HEK293 (cell line): ENCODE measurements around the gene SAMD11.
"Not testable (repeated sequence)": the region's sequence is repeated elsewhere in the genome, so short reads cannot be mapped to it uniquely, and the experiment has no call there.

ENCODE experiments used
- CTCF ChIA-PET: fragments of 350-600 bp; formaldehyde crosslinking; extraction: SDS; loops from one replicate; lab custom pipeline; 2021; ENCODE audit warnings: antibody characterized with exemption; lab: Yijun Ruan, JAX
- POLR2A ChIA-PET: fragments of 300-600 bp; formaldehyde crosslinking; extraction: SDS; loops from one replicate; lab custom pipeline; 2020; ENCODE audit warnings: antibody characterized with exemption, inconsistent platforms; lab: Yijun Ruan, JAX
- H3K27ac ChIP-seq: fragments of 200-500 bp; sonication (Bioruptor generic); 2 replicates; pipeline ENCODE4 v1.5.1; 2014; ENCODE audit warnings: low read depth, low read length, control low read depth, inconsistent platforms; ENCODE audit errors: extremely low read depth
- H3K36me3 ChIP-seq, 2 experiments: fragments of 200-500 bp in 1 of 2; sonication (Bioruptor generic) in 1 of 2; 1 replicate in 1 of 2; 2 replicates in 1 of 2; pipeline ENCODE4 v1.5.1; 2014 to 2017; ENCODE audit warnings: inconsistent platforms in 2 of 2, low read length in 2 of 2; ENCODE audit not compliant: control insufficient read depth in 2 of 2, insufficient read depth in 1 of 2
- H3K4me1 ChIP-seq: fragments of 200-500 bp; sonication (Bioruptor generic); 2 replicates; pipeline ENCODE4 v1.5.1; 2014; ENCODE audit warnings: mild to moderate bottlenecking, low read length, inconsistent platforms; ENCODE audit not compliant: control insufficient read depth, insufficient read depth
- H3K4me3 ChIP-seq: 2 replicates; pipeline ENCODE4 v1.5.1; 2011; ENCODE audit warnings: low read depth, mild to moderate bottlenecking, control low read depth, low read length, moderate library complexity
- H3K9me3 ChIP-seq: fragments of 200-500 bp; sonication (Bioruptor generic); 2 replicates; pipeline ENCODE4 v1.5.1; 2014; ENCODE audit warnings: low read depth, low read length, inconsistent platforms; ENCODE audit not compliant: control insufficient read depth, insufficient read depth
- PRDM1 ChIP-seq: fragments of 450-650 bp; formaldehyde crosslinking; IDR thresholded peaks from 2 replicates; pipeline ENCODE4; 2016; ENCODE audit warnings: missing biosample characterization, missing genetic modification characterization
- SETDB1 ChIP-seq: IDR thresholded peaks from one replicate; pipeline ENCODE4 v1.6.1; 2017; ENCODE audit warnings: mild to moderate bottlenecking, low read length, moderate library complexity, mixed read lengths; ENCODE audit not compliant: insufficient read length
- SP3 ChIP-seq: fragments of 450-650 bp; formaldehyde crosslinking; IDR thresholded peaks from 2 replicates; pipeline ENCODE4 v1.5.1; 2016; ENCODE audit warnings: missing biosample characterization, missing genetic modification characterization
- ZBTB21 ChIP-seq: fragments of 450-650 bp; formaldehyde crosslinking; IDR thresholded peaks from 2 replicates; pipeline ENCODE4 v1.5.1; 2017; ENCODE audit warnings: missing biosample characterization, missing genetic modification characterization
- ZNF114 ChIP-seq: fragments of 450-650 bp; formaldehyde crosslinking; IDR thresholded peaks from 2 replicates; pipeline ENCODE4 v1.5.0; 2017; ENCODE audit warnings: missing biosample characterization, missing genetic modification characterization
- ZNF133 ChIP-seq: fragments of 450-650 bp; formaldehyde crosslinking; IDR thresholded peaks from 2 replicates; pipeline ENCODE4 v1.5.1; 2016; ENCODE audit warnings: missing biosample characterization, missing genetic modification characterization
- ZNF140 ChIP-seq: fragments of 450-650 bp; formaldehyde crosslinking; IDR thresholded peaks from 2 replicates; pipeline ENCODE4 v1.5.1; 2016; ENCODE audit warnings: missing biosample characterization, missing genetic modification characterization
- ZNF174 ChIP-seq: fragments of 450-650 bp; formaldehyde crosslinking; IDR thresholded peaks from 2 replicates; pipeline ENCODE4 v1.5.0; 2017; ENCODE audit warnings: missing biosample characterization, mild to moderate bottlenecking, missing genetic modification characterization
- ZNF266 ChIP-seq: fragments of 450-650 bp; formaldehyde crosslinking; IDR thresholded peaks from 2 replicates; pipeline ENCODE4 v1.5.1; 2016; ENCODE audit warnings: missing biosample characterization, missing genetic modification characterization, low read depth
- ZNF510 ChIP-seq: fragments of 450-650 bp; formaldehyde crosslinking; IDR thresholded peaks from 2 replicates; pipeline ENCODE4 v1.5.1; 2018; ENCODE audit warnings: mild to moderate bottlenecking, missing genetic modification characterization, missing biosample characterization; ENCODE audit not compliant: insufficient replicate concordance
- ZNF544 ChIP-seq: fragments of 450-650 bp; formaldehyde crosslinking; IDR thresholded peaks from 2 replicates; pipeline ENCODE4 v1.5.0; 2017; ENCODE audit warnings: missing biosample characterization, missing genetic modification characterization
- ZNF560 ChIP-seq: fragments of 450-650 bp; formaldehyde crosslinking; IDR thresholded peaks from 2 replicates; pipeline ENCODE4 v1.5.1; 2017; ENCODE audit warnings: missing biosample characterization, missing genetic modification characterization, borderline replicate concordance
- ZNF585B ChIP-seq: fragments of 450-650 bp; formaldehyde crosslinking; IDR thresholded peaks from 2 replicates; pipeline ENCODE4 v1.5.1; 2016; ENCODE audit warnings: missing biosample characterization, missing genetic modification characterization
- ZNF610 ChIP-seq: fragments of 450-650 bp; formaldehyde crosslinking; IDR thresholded peaks from 2 replicates; pipeline ENCODE4 v1.5.1; 2016; ENCODE audit warnings: missing biosample characterization, missing genetic modification characterization, borderline replicate concordance
- ZNF768 ChIP-seq: fragments of 450-650 bp; formaldehyde crosslinking; IDR thresholded peaks from 2 replicates; pipeline ENCODE4 v1.5.1; 2018; ENCODE audit warnings: missing biosample characterization, mild to moderate bottlenecking, missing genetic modification characterization
- ZNF785 ChIP-seq: fragments of 450-650 bp; formaldehyde crosslinking; IDR thresholded peaks from 2 replicates; pipeline ENCODE4 v1.5.1; 2016; ENCODE audit warnings: missing biosample characterization, missing genetic modification characterization
- TF ChIP-seq, protein P1 (sequence below): fragments of 450-650 bp; formaldehyde crosslinking; IDR thresholded peaks from 2 replicates; pipeline ENCODE4 v1.5.1; 2017; ENCODE audit warnings: missing biosample characterization, missing genetic modification characterization
- TF ChIP-seq, protein P2 (sequence below): fragments of 450-650 bp; formaldehyde crosslinking; IDR thresholded peaks from 2 replicates; pipeline ENCODE4 v1.5.1; 2017; ENCODE audit warnings: missing biosample characterization, missing genetic modification characterization
- TF ChIP-seq, protein P3 (sequence below): fragments of 450-650 bp; formaldehyde crosslinking; IDR thresholded peaks from 2 replicates; pipeline ENCODE4 v1.5.1; 2016; ENCODE audit warnings: missing biosample characterization, missing genetic modification characterization

SAMD11 gene

DNA sequence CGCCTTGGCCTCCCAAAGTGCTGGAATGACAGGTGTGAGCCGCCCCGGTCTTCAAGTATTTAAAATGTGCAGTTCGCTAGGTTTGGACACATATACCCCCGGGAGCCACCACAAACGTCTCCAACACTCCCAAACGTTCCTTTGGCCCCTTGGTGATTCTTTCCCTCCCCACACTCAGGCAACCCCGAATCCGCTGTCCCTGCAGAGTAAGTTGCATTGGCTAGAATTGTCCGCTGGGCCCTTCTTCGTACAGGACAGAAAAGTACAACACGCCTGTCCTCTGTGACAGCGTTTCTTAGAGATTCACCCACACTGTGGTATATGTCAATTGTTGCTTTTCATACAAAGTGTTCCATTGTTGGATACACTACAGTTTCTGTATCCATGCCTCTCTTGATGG lies 61.4 kb downstream of the SAMD11 start (continued):
- TF ChIP-seq, protein P1, sequence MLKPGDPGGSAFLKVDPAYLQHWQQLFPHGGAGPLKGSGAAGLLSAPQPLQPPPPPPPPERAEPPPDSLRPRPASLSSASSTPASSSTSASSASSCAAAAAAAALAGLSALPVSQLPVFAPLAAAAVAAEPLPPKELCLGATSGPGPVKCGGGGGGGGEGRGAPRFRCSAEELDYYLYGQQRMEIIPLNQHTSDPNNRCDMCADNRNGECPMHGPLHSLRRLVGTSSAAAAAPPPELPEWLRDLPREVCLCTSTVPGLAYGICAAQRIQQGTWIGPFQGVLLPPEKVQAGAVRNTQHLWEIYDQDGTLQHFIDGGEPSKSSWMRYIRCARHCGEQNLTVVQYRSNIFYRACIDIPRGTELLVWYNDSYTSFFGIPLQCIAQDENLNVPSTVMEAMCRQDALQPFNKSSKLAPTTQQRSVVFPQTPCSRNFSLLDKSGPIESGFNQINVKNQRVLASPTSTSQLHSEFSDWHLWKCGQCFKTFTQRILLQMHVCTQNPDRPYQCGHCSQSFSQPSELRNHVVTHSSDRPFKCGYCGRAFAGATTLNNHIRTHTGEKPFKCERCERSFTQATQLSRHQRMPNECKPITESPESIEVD (tag by site-specific recombination), result no peak
- no peak for TF ChIP-seq ZNF785

DNA sequence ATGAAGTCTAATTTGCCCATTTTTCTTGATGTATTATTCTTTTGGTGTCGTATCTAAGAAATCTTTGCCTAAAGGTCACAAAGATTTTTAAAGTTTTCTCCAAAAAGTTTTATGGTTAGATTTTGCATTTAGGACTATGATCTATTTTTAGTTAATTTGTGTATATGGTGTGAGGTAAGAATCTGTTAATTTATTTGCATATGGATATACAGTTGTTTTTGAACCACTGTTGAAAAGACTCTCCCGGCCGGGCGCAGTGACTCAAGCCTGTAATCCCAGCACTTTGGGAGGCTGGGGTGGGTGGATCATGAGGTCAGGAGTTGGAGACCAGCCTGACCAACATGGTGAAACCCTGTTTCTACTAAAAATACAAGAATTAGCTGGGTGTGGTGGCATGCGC lies 64.3 kb downstream of the SAMD11 start:
- CTCF ChIA-PET, result interaction anchor here (0.7 kb wide), 1 partner anchor 75 kb away, joined by 3 read pairs; no protein-coding TSS in a partner anchor
- H3K27ac ChIP-seq, H3K36me3 ChIP-seq, H3K4me3 ChIP-seq, H3K4me1 ChIP-seq, H3K9me3 ChIP-seq, POLR2A ChIA-PET: not testable (repeated sequence)

DNA sequence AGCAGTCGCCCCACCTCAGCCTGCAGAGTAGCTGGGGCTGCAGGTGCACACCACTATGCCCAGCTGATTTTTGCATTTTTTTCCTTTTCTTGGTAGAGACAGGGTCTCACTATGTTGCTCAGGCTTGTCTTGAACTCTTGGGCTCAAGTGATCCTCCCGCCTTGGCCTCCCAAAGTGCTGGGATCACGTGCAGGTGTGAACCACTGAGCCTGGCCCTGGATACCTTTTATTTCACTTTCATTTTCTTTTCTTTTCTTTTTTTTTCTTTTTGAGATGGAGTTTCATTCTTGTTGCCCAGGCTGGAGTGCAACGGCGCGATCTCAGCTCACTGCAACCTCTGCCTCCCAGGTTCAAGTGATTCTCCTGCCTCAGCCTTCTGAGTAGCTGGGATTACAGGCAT lies 67.6 kb downstream of the SAMD11 start:
- H3K4me3 ChIP-seq, H3K9me3 ChIP-seq, H3K36me3 ChIP-seq, H3K27ac ChIP-seq, POLR2A ChIA-PET, H3K4me1 ChIP-seq: not testable (repeated sequence)
- CTCF ChIA-PET, result interaction anchor here (0.6 to 4.3 kb wide), 3 partner anchors 7 to 50 kb away, joined by 4 to 39 read pairs (median 5); no protein-coding TSS in a partner anchor

DNA sequence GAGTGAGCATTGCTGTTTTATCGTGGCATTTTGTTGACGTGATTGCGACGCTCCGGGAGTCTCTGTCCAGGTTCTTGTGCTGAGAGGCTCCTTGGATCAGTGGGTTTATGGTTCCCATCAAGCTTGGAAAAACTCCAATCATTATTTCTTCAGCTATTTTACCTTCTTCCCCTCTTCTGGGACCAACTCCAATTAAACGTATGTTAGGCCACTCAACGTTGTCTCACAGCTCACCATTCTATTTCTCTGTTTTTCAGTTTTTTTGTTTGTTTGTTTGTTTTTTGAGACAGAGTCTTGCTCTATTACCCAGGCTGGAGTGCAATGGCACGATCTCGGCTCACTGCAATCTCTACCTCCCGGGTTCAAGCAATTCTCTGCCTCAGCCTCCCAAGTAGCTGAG lies 68.2 kb downstream of the SAMD11 start:
- POLR2A ChIA-PET, result no interaction called here
- H3K4me3 ChIP-seq, result no peak overlapping the region
- H3K4me1 ChIP-seq, result no peaks in the 10 kb centered on the region
- no peaks in the 10 kb centered on the region for H3K9me3 ChIP-seq
- H3K36me3 ChIP-seq, result peaks cover 0 to 5% of the 10 kb centered on the region in 2 experiments; a peak in 1 of 3 replicates
- no peak overlapping the region for H3K27ac ChIP-seq
- peak; percentile 57 for TF ChIP-seq SETDB1
- 0 out of 2 replicates have a peak, but pooled peaks have one; percentile 20 for TF ChIP-seq ZNF585B
- 0 out of 2 replicates have a peak, but pooled peaks have one; percentile 46 for TF ChIP-seq ZNF610 (tag by site-specific recombination)
- peak; percentile 100 for TF ChIP-seq ZNF133 (tag by site-specific recombination)
- TF ChIP-seq ZNF560 (tag by site-specific recombination), result 0 out of 2 replicates have a peak, but pooled peaks have one; percentile 5
- TF ChIP-seq ZNF174 (tag by site-specific recombination), result no peak
- no peak for TF ChIP-seq SP3 (tag by site-specific recombination)
- CTCF ChIA-PET, result interaction anchor here (4.3 kb wide), 1 partner anchor 8 kb away, joined by 39 read pairs; no protein-coding TSS in a partner anchor

DNA sequence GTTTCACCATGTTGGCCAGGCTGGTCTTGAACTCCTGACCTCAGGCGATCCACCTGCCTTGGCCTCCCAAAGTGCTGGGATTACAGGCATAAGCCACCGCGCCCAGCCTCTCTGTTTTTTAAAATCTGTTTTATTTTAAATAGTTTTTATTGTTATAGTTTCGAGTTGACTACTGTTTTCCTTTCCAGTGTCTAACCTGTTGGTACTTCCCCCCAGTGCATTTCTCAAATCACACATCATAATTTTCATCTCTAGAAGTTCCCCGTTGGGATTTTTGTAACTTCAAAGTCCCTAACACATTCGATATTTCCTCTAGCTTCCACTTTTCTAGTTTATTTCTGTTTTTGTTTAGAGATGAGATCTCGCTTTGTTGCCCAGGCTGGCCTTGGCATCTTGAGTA lies 68.6 kb downstream of the SAMD11 start:
- Histone ChIP-seq H3K4me3 (no peak overlapping the region), H3K4me1 (0 out of 2 replicates have a peak, but pooled peaks cover under 1% of the 10 kb centered on the region), H3K27ac (no peak overlapping the region), H3K9me3 (no peaks in the 10 kb centered on the region), H3K36me3 (peaks cover 0 to 10% of the 10 kb centered on the region in 2 experiments; a peak in 1 of 3 replicates)
- ChIA-PET POLR2A (no interaction called here), CTCF (interaction anchor here (1.1 to 4.3 kb wide), 2 partner anchors 8 to 67 kb away, joined by 3 to 39 read pairs; no protein-coding TSS in a partner anchor)
- no peak for TF ChIP-seq ZNF510
- TF ChIP-seq ZNF544 (tag by site-specific recombination), result no peak
- no peak for TF ChIP-seq ZNF114 (tag by site-specific recombination)
- no peak for TF ChIP-seq ZNF768 (tag by site-specific recombination)
- TF ChIP-seq ZNF140, result no peak
- TF ChIP-seq, protein P2, sequence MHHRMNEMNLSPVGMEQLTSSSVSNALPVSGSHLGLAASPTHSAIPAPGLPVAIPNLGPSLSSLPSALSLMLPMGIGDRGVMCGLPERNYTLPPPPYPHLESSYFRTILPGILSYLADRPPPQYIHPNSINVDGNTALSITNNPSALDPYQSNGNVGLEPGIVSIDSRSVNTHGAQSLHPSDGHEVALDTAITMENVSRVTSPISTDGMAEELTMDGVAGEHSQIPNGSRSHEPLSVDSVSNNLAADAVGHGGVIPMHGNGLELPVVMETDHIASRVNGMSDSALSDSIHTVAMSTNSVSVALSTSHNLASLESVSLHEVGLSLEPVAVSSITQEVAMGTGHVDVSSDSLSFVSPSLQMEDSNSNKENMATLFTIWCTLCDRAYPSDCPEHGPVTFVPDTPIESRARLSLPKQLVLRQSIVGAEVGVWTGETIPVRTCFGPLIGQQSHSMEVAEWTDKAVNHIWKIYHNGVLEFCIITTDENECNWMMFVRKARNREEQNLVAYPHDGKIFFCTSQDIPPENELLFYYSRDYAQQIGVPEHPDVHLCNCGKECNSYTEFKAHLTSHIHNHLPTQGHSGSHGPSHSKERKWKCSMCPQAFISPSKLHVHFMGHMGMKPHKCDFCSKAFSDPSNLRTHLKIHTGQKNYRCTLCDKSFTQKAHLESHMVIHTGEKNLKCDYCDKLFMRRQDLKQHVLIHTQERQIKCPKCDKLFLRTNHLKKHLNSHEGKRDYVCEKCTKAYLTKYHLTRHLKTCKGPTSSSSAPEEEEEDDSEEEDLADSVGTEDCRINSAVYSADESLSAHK, result no peak
- TF ChIP-seq PRDM1 (tag by site-specific recombination), result no peak
- TF ChIP-seq, protein P3, sequence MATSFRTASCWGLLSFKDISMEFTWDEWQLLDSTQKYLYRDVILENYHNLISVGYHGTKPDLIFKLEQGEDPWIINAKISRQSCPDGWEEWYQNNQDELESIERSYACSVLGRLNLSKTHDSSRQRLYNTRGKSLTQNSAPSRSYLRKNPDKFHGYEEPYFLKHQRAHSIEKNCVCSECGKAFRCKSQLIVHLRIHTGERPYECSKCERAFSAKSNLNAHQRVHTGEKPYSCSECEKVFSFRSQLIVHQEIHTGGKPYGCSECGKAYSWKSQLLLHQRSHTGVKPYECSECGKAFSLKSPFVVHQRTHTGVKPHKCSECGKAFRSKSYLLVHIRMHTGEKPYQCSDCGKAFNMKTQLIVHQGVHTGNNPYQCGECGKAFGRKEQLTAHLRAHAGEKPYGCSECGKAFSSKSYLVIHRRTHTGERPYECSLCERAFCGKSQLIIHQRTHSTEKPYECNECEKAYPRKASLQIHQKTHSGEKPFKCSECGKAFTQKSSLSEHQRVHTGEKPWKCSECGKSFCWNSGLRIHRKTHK, result no peak
- TF ChIP-seq ZNF266 (tag by site-specific recombination), result no peak
- no peak for TF ChIP-seq ZBTB21 (tag by site-specific recombination)
